ENCODE data around the gene ATXN7L3.

Gene ATXN7L3

GRCh38 chr17:44170499-44171201, 29.0 kb downstream of the ATXN7L3 start, which contains the start of gene ASB16:
Gene ASB16 (plus strand): TSS chr17:44170704. CDS start chr17:44170790, 86 bp downstream.
- H3K36me3 ChIP-seq (ENCODE audit: insufficient read depth), result no peaks in the 10 kb centered on the region
- H3K27ac ChIP-seq, result peak within 1 kb of the TSS; percentile 92
- TF ChIP-seq CTCF (conservative IDR thresholded peaks at IDR 0.05; ENCODE audit: low read depth, low read length), result no peak
- H3K4me3 ChIP-seq (IDR thresholded peaks at IDR 0.05; ENCODE audit: insufficient read depth, low read depth, low read length), result no peak within 1 kb of the TSS
- peak within 1 kb of the TSS; percentile 90 for H3K4me2 ChIP-seq
- H2AFZ ChIP-seq (ENCODE audit: low read depth), result peak within 1 kb of the TSS; percentile 11; the same call in 1 of the 2 replicates
- H3K9ac ChIP-seq, result peak within 1 kb of the TSS; percentile 74
- no peaks in the 10 kb centered on the region for H3K27me3 ChIP-seq (ENCODE audit: insufficient read depth, low read depth)
- peaks cover 60% of the 10 kb centered on the region for H3K4me1 ChIP-seq (ENCODE audit: low read depth, poor library complexity, severe bottlenecking)
- H3K79me2 ChIP-seq (ENCODE audit: insufficient read depth, low read depth), result peaks cover 9% of the 10 kb centered on the region; the same call in 1 of the 2 replicates
- no peaks in the 10 kb centered on the region for H4K20me1 ChIP-seq (ENCODE audit: insufficient read depth)

- Histone ChIP-seq H4K20me1 (ENCODE audit: insufficient read depth) (no peaks in the 10 kb centered on the region), H3K27me3 (ENCODE audit: insufficient read depth, low read depth) (no peaks in the 10 kb centered on the region), H3K4me2 (peak overlapping the region; percentile 90), H2AFZ (ENCODE audit: low read depth) (peak overlapping the region; percentile 11; the same call in 1 of the 2 replicates), H3K4me3 (IDR thresholded peaks at IDR 0.05; ENCODE audit: insufficient read depth, low read depth, low read length) (no peak overlapping the region), H3K36me3 (ENCODE audit: insufficient read depth) (no peaks in the 10 kb centered on the region), H3K4me1 (ENCODE audit: low read depth, poor library complexity, severe bottlenecking) (peaks cover 59% of the 10 kb centered on the region), H3K79me2 (ENCODE audit: insufficient read depth, low read depth) (peaks cover 9% of the 10 kb centered on the region; the same call in 1 of the 2 replicates), H3K9ac (peak overlapping the region; percentile 74), H3K27ac (peak overlapping the region; percentile 92)
- TF ChIP-seq CTCF (conservative IDR thresholded peaks at IDR 0.05; ENCODE audit: low read depth, low read length), result no peak
Observed at GRCh38 chr17:44170135-44170498, 29.6 kb downstream of the ATXN7L3 start.

- Histone ChIP-seq H3K36me3 (ENCODE audit: insufficient read depth) (no peaks in the 10 kb centered on the region), H3K79me2 (ENCODE audit: insufficient read depth, low read depth) (peaks cover under 1% of the 10 kb centered on the region; the same call in 1 of the 2 replicates), H3K4me1 (ENCODE audit: low read depth, poor library complexity, severe bottlenecking) (peaks cover 47% of the 10 kb centered on the region), H3K4me2 (peak overlapping the region; percentile 90; the same call in 1 of the 2 replicates), H2AFZ (ENCODE audit: low read depth) (no peak overlapping the region), H3K27me3 (ENCODE audit: insufficient read depth, low read depth) (no peaks in the 10 kb centered on the region), H3K4me3 (IDR thresholded peaks at IDR 0.05; ENCODE audit: insufficient read depth, low read depth, low read length) (no peak overlapping the region), H4K20me1 (ENCODE audit: insufficient read depth) (no peaks in the 10 kb centered on the region), H3K27ac (peak overlapping the region; percentile 92; the same call in 1 of the 2 replicates), H3K9ac (no peak overlapping the region)
- TF ChIP-seq CTCF (conservative IDR thresholded peaks at IDR 0.05; ENCODE audit: low read depth, low read length), result no peak
Observed at GRCh38 chr17:44167181-44167861, 32.4 kb downstream of the ATXN7L3 start.

GRCh38 chr17:44164476-44164875, 35.2 kb downstream of the ATXN7L3 start:
- Histone ChIP-seq H3K27me3 (ENCODE audit: insufficient read depth, low read depth) (no peaks in the 10 kb centered on the region), H3K79me2 (ENCODE audit: insufficient read depth, low read depth) (no peaks in the 10 kb centered on the region), H3K36me3 (ENCODE audit: insufficient read depth) (no peaks in the 10 kb centered on the region), H3K4me3 (IDR thresholded peaks at IDR 0.05; ENCODE audit: insufficient read depth, low read depth, low read length) (no peak overlapping the region), H2AFZ (ENCODE audit: low read depth) (no peak overlapping the region), H3K4me1 (ENCODE audit: low read depth, poor library complexity, severe bottlenecking) (peaks cover 31% of the 10 kb centered on the region), H3K9ac (no peak overlapping the region), H3K4me2 (no peak overlapping the region), H4K20me1 (ENCODE audit: insufficient read depth) (no peaks in the 10 kb centered on the region), H3K27ac (no peak overlapping the region)
- TF ChIP-seq CTCF (conservative IDR thresholded peaks at IDR 0.05; ENCODE audit: low read depth, low read length), result no peak

Data from KMS-11 (cell line).